GM21526 (cell line): ENCODE results near the gene ATP2C1.
"Not testable (repeated sequence)": the region's sequence is repeated elsewhere in the genome, so short reads cannot be mapped to it uniquely, and the experiment has no call there.

ENCODE experiments used
- ATAC-seq: cut with Tn5 transposase; IDR thresholded peaks from one replicate; pipeline ENCODE4 v1.9.1; 2021; ENCODE audit warnings: moderate library complexity; ENCODE audit not compliant: unreplicated experiment, low FRiP score

Gene ATP2C1

GRCh38 chr3:130935761-130936492 lies 42.0 kb downstream of the ATP2C1 start:
- ATAC-seq: no peak

- ATAC-seq: no peak
These were observed 45.9 kb downstream of the ATP2C1 start for GRCh38 chr3:130939753-130940152.

- ATAC-seq: no peak
These were observed 47.9 kb downstream of the ATP2C1 start for GRCh38 chr3:130941793-130942192.

GRCh38 chr3:130946882-130947281 lies 53.0 kb downstream of the ATP2C1 start:
- ATAC-seq: no peak

GRCh38 chr3:130948001-130948773 lies 54.3 kb downstream of the ATP2C1 start:
- no peak for ATAC-seq

GRCh38 chr3:130948929-130949328 lies 55.0 kb downstream of the ATP2C1 start:
- ATAC-seq: no peak

- no peak for ATAC-seq
These were observed 56.2 kb downstream of the ATP2C1 start for GRCh38 chr3:130950124-130950523.

GRCh38 chr3:130950641-130951040 lies 56.8 kb downstream of the ATP2C1 start:
- no peak for ATAC-seq

- no peak for ATAC-seq
These were observed 61.6 kb downstream of the ATP2C1 start for GRCh38 chr3:130955481-130955880.

- no peak for ATAC-seq
These were observed 62.4 kb downstream of the ATP2C1 start for GRCh38 chr3:130956281-130956680.

- ATAC-seq: no peak
These were observed 62.8 kb downstream of the ATP2C1 start for GRCh38 chr3:130956721-130957120.

GRCh38 chr3:130960139-130960795 lies 66.4 kb downstream of the ATP2C1 start:
- no peak for ATAC-seq

- no peak for ATAC-seq
These were observed 67.6 kb downstream of the ATP2C1 start for GRCh38 chr3:130961458-130961857.

- no peak for ATAC-seq
These were observed 69.6 kb downstream of the ATP2C1 start for GRCh38 chr3:130963444-130963843.

GRCh38 chr3:130963878-130964277 lies 70.0 kb downstream of the ATP2C1 start:
- no peak for ATAC-seq

GRCh38 chr3:130967281-130967680 lies 73.4 kb downstream of the ATP2C1 start:
- no peak for ATAC-seq

- ATAC-seq: no peak
These were observed 74.3 kb downstream of the ATP2C1 start for GRCh38 chr3:130968221-130968620.

- no peak for ATAC-seq
These were observed 75.7 kb downstream of the ATP2C1 start for GRCh38 chr3:130969621-130970020.

GRCh38 chr3:130971208-130971607 lies 77.3 kb downstream of the ATP2C1 start:
- ATAC-seq: no peak

- not testable (repeated sequence) for ATAC-seq
These were observed 78.7 kb downstream of the ATP2C1 start for GRCh38 chr3:130972592-130972991.

- ATAC-seq: no peak
These were observed 79.5 kb downstream of the ATP2C1 start for GRCh38 chr3:130973406-130973805.
